H1 (cell line): Measurements from ENCODE around the gene ST8SIA4. TPM values are rescaled to one million over a fixed set of nuclear protein-coding genes. Genes with fewer than 3 reads are reported as not detected.

Experiments
- CTCF ChIA-PET: fragments of 300-600 bp; sonication (Branson Sonifier 250); formaldehyde crosslinking; loops from one replicate; lab custom pipeline; 2021; ENCODE audit not compliant: partially characterized antibody; lab: Charles Lee
- POLR2A ChIA-PET: fragments of 300-600 bp; sonication (Branson Sonifier 250); formaldehyde crosslinking; loops from one replicate; lab custom pipeline; 2021; ENCODE audit warnings: inconsistent platforms; ENCODE audit not compliant: partially characterized antibody; lab: Charles Lee
- DNase-seq, 2 experiments: peaks; one replicate each; pipeline versions ENCODE4 v3.0.0 to v3.0.0-alpha.2; 2010 to 2022; ENCODE audit warnings: low spot score in 2 of 2, low read depth in 1 of 2, mixed read lengths in 1 of 2
- FAIRE-seq: peaks from 2 replicates; lab custom pipeline; 2011; peaks lifted over from hg19 to GRCh38; lab: Jason Lieb, UNC
- H2AFZ ChIP-seq: 2 replicates; pipeline ENCODE4 v1.8.1; 2012; ENCODE audit warnings: low read length, inconsistent platforms
- H2AK5ac ChIP-seq: 2 replicates; pipeline ENCODE4 v1.6.1; 2013; ENCODE audit warnings: low read depth, low read length
- H2BK120ac ChIP-seq: replicated peaks from 2 replicates; pipeline ENCODE3; 2013; ENCODE audit warnings: low read depth, low read length, inconsistent platforms
- H2BK12ac ChIP-seq: 2 replicates; pipeline ENCODE4 v1.6.1; 2013; ENCODE audit warnings: low read depth, low read length
- H2BK15ac ChIP-seq: 2 replicates; pipeline ENCODE4 v1.6.1; 2013; ENCODE audit warnings: low read length
- H2BK20ac ChIP-seq: 2 replicates; pipeline ENCODE4 v1.6.1; 2013; ENCODE audit warnings: low read length
- H2BK5ac ChIP-seq: 2 replicates; pipeline ENCODE4 v1.6.1; 2013; ENCODE audit warnings: low read depth, low read length
- H3K14ac ChIP-seq: 2 replicates; pipeline ENCODE4 v1.6.1; 2013; ENCODE audit warnings: inconsistent platforms; ENCODE audit not compliant: insufficient read length
- H3K18ac ChIP-seq: 2 replicates; pipeline ENCODE4 v1.6.1; 2013; ENCODE audit warnings: low read length; ENCODE audit errors: extremely low read depth
- H3K23ac ChIP-seq: 2 replicates; pipeline ENCODE4 v1.6.1; 2013; ENCODE audit warnings: inconsistent platforms; ENCODE audit not compliant: insufficient read length
- H3K23me2 ChIP-seq: 2 replicates; pipeline ENCODE4 v1.6.1; 2013; ENCODE audit warnings: low read depth, low read length
- H3K27ac ChIP-seq: 2 replicates; pipeline ENCODE4 v1.6.1; 2011; ENCODE audit warnings: low read depth, low read length, inconsistent platforms
- H3K27me3 ChIP-seq, 4 experiments: replicated peaks in 1 of 4; 1 replicate in 1 of 4; 2 replicates in 3 of 4; pipeline versions ENCODE4 v1.6.1 to v1.8.1; 2011 to 2013; ENCODE audit warnings: low read length in 3 of 4, mild to moderate bottlenecking in 3 of 4, inconsistent platforms in 2 of 4, mixed read lengths in 2 of 4, moderate library complexity in 1 of 4; ENCODE audit not compliant: control insufficient read depth in 3 of 4, insufficient read depth in 3 of 4; ENCODE audit errors: extremely low read depth in 1 of 4
- H3K36me3 ChIP-seq, 4 experiments: 2 replicates each; pipeline versions ENCODE4 v1.6.1 to v1.8.1; 2011 to 2013; ENCODE audit warnings: mild to moderate bottlenecking in 4 of 4, low read length in 3 of 4, moderate library complexity in 2 of 4, control low read depth in 1 of 4, inconsistent platforms in 1 of 4; ENCODE audit not compliant: insufficient read depth in 4 of 4, control insufficient read depth in 2 of 4
- H3K4ac ChIP-seq: replicated peaks from 2 replicates; pipeline ENCODE3; 2013; ENCODE audit warnings: low read length, low read depth, mixed read lengths, inconsistent platforms; ENCODE audit not compliant: insufficient read length
- H3K4me1 ChIP-seq, 4 experiments: replicated peaks in 1 of 4; 1 replicate in 1 of 4; 2 replicates in 3 of 4; pipeline versions ENCODE4 v1.6.1 to v1.8.1; 2011 to 2013; ENCODE audit warnings: low read length in 3 of 4, inconsistent platforms in 2 of 4, mixed read lengths in 1 of 4; ENCODE audit not compliant: insufficient read depth in 4 of 4, control insufficient read depth in 3 of 4
- H3K4me2 ChIP-seq, 2 experiments: 2 replicates each; pipeline versions ENCODE4 v1.6.1 to v1.8.1; 2011 to 2013; ENCODE audit warnings: low read depth in 2 of 2, low read length in 2 of 2, control low read depth in 1 of 2, inconsistent platforms in 1 of 2, mild to moderate bottlenecking in 1 of 2; ENCODE audit not compliant: insufficient read depth in 1 of 2
- H3K4me3 ChIP-seq, 4 experiments: fragments of 200-600, 300-600 bp in 1 of 4; sonication (generic), shearing (Covaris generic), sonication (Bioruptor Twin) in 1 of 4; 2 replicates each; pipeline versions ENCODE4 v1.5.1 to v1.8.1; 2011 to 2016; ENCODE audit warnings: low read length in 4 of 4, low read depth in 3 of 4, control low read depth in 2 of 4, inconsistent platforms in 2 of 4, mild to moderate bottlenecking in 2 of 4, mixed read lengths in 1 of 4, moderate library complexity in 1 of 4; ENCODE audit not compliant: insufficient read depth in 2 of 4; ENCODE audit errors: extremely low read depth in 1 of 4
- H3K56ac ChIP-seq: replicated peaks from 2 replicates; pipeline ENCODE3; 2013; ENCODE audit warnings: low read depth, mild to moderate bottlenecking, mixed read lengths, low read length, inconsistent platforms; ENCODE audit not compliant: insufficient read length
- H3K79me1 ChIP-seq: 2 replicates; pipeline ENCODE4 v1.6.1; 2013; ENCODE audit warnings: low read depth, low read length, control low read depth
- H3K79me2 ChIP-seq, 2 experiments: 2 replicates each; pipeline versions ENCODE4 v1.6.1 to v1.8.1; 2012 to 2013; ENCODE audit warnings: low read length in 2 of 2, mild to moderate bottlenecking in 2 of 2, inconsistent platforms in 1 of 2; ENCODE audit not compliant: insufficient read depth in 2 of 2, control insufficient read depth in 1 of 2
- H3K9ac ChIP-seq, 4 experiments: replicated peaks in 1 of 4; 1 replicate in 1 of 4; 2 replicates in 3 of 4; pipeline versions ENCODE4 v1.6.1 to v1.8.1; 2011 to 2013; ENCODE audit warnings: low read depth in 3 of 4, low read length in 3 of 4, control low read depth in 2 of 4, mild to moderate bottlenecking in 2 of 4, moderate library complexity in 2 of 4, inconsistent platforms in 1 of 4; ENCODE audit errors: extremely low read depth in 1 of 4
- H3K9me3 ChIP-seq, 2 experiments: 2 replicates each; pipeline versions ENCODE4 v1.6.1 to v1.8.1; 2012 to 2013; ENCODE audit warnings: mild to moderate bottlenecking in 2 of 2, moderate library complexity in 2 of 2, control low read depth in 1 of 2, inconsistent platforms in 1 of 2, low read depth in 1 of 2, low read length in 1 of 2, mixed read lengths in 1 of 2; ENCODE audit not compliant: insufficient read depth in 2 of 2
- H4K20me1 ChIP-seq, 2 experiments: replicated peaks in 1 of 2; 2 replicates each; pipeline versions ENCODE3 to v1.8.1; 2011 to 2013; ENCODE audit warnings: inconsistent platforms in 2 of 2, low read length in 2 of 2, mild to moderate bottlenecking in 1 of 2; ENCODE audit not compliant: insufficient read depth in 2 of 2, control insufficient read depth in 1 of 2
- H4K5ac ChIP-seq: 2 replicates; pipeline ENCODE4 v1.6.1; 2013; ENCODE audit warnings: low read length, low read depth, mixed read lengths, inconsistent platforms; ENCODE audit not compliant: insufficient read length
- H4K8ac ChIP-seq: 2 replicates; pipeline ENCODE4 v1.8.0; 2013; ENCODE audit warnings: mild to moderate bottlenecking, moderate library complexity, low read length, inconsistent platforms; ENCODE audit not compliant: insufficient read depth; ENCODE audit errors: extremely low read depth
- H4K91ac ChIP-seq: replicated peaks from 2 replicates; pipeline ENCODE3; 2013; ENCODE audit warnings: low read length, mixed read lengths, inconsistent platforms; ENCODE audit not compliant: insufficient read length
- ASH2L ChIP-seq: fragments of 200-600, 300-600 bp; sonication (generic); IDR thresholded peaks from one replicate; pipeline ENCODE4 v1.7.1; 2017; ENCODE audit warnings: low read length
- HDAC6 ChIP-seq: IDR thresholded peaks from one replicate; pipeline ENCODE4 v1.7.1; 2012; ENCODE audit warnings: low read depth, mild to moderate bottlenecking, inconsistent platforms, low read length, moderate library complexity
- SAP30 ChIP-seq: fragments of 300-600 bp; sonication (generic); IDR thresholded peaks from 2 replicates; pipeline ENCODE4 v1.7.1; 2012; ENCODE audit warnings: low read length, moderate library complexity, mild to moderate bottlenecking, inconsistent platforms; ENCODE audit not compliant: insufficient read depth, insufficient replicate concordance
- SUZ12 ChIP-seq: fragments of 200-600 bp; sonication (generic); IDR thresholded peaks from 2 replicates; pipeline ENCODE4 v1.6.1; 2012; ENCODE audit warnings: mild to moderate bottlenecking, inconsistent platforms, low read length, moderate library complexity, mixed read lengths
- WGBS, 2 experiments: shearing (Covaris generic) in 1 of 2; methylation state at CpG; one replicate each; pipeline versions ENCODE4 v1.1.6 to v1.1.7; 2013 to 2015; ENCODE audit warnings: low lambda C conversion rate in 2 of 2, mixed read lengths in 2 of 2, inconsistent platforms in 1 of 2, low coverage in 1 of 2, missing lambda C conversion rate in 1 of 2; ENCODE audit not compliant: insufficient replicate concordance in 2 of 2, insufficient coverage in 1 of 2, insufficient read length in 1 of 2; ENCODE audit errors: extremely low coverage in 1 of 2, missing lambda C conversion rate in 1 of 2; 5-methylcytosine and 5-hydroxymethylcytosine counted together
- polyA plus RNA-seq, 7 experiments: library from polyadenylated mRNA; depleted of rRNA in 3 of 7; stranded (reverse) in 5 of 7; unstranded in 2 of 7; fragments of >200 nt in 5 of 7; fragments of 200-250 nt in 2 of 7; gene quantifications; 1 replicate in 5 of 7; 2 replicates in 1 of 7; 4 replicates in 1 of 7; pipeline versions ENCODE4 v1.2.1 to v1.2.3, GENCODE V29; 2011 to 2013; ENCODE audit warnings: missing spikeins in 2 of 7, mixed read lengths in 2 of 7
- total RNA-seq: library from RNA; stranded (reverse); fragmentation: NEBNext Ultra II Directional; extraction: Animal tissue kit (Norgen Biotek cat#: 25700); gene quantifications from 2 replicates; pipeline ENCODE4 v1.2.1, GENCODE V29; 2021

Gene ST8SIA4
- total and polyA plus RNA-seq, 2 of the 8 experiments (the other 6 are each of a cell fraction or from before 2014, with no cell fraction given): 0.08 to 0.50 TPM

DNA sequence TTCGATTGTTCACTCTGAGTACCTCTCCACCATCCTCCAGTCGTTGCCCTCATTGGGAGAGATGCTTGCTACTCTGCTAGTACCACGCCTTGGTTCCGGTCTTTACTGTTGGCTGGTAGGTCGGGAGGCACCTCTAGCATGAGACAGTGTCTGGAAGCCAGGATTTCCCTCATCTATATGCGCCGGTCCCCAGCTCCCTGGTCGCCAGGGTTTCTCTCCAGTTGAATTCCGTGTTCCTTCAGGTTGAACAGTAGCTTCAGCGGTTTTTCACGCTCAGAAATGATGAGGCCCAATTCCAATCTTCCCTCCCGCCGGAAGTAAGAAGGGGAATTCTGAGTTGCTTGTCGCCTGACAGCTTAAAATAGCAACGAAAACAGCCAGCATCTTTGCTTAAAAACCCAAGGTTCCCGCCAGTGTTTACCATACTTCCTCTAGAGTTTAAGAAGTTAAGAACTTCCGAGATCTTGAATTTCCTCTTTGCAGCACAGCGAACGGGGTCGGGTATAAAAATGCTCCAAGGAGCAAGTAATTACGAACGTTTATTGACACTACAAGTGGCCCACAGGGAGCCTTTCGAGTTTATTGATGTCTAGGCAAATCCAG, 1.3 kb upstream of the ST8SIA4 start:
- H2BK5ac ChIP-seq: no peak overlapping the region
- H3K14ac ChIP-seq: no peak overlapping the region
- DNase-seq: no peak
- no peak overlapping the region for H2BK12ac ChIP-seq
- H3K36me3 ChIP-seq: no peaks in the 10 kb centered on the region
- peaks cover 20 to 50% (median 42%) of the 10 kb centered on the region in 4 experiments for H3K27me3 ChIP-seq
- TF ChIP-seq SUZ12 (no peak), HDAC6 (no peak), SAP30 (no peak), ASH2L (no peak)
- no peaks in the 10 kb centered on the region for H4K20me1 ChIP-seq
- 64% methylated on average over 23 of the region's 23 CpGs; no CpG with 5 or more reads in 1 of the 2 experiments for WGBS, 2 experiments
- H3K18ac ChIP-seq: no peak overlapping the region
- no peak overlapping the region for H2BK15ac ChIP-seq
- no peak overlapping the region for H4K5ac ChIP-seq
- H4K8ac ChIP-seq: no peak overlapping the region
- no peaks in the 10 kb centered on the region for H3K79me2 ChIP-seq
- no peak overlapping the region for H3K9ac ChIP-seq
- no peak overlapping the region for H4K91ac ChIP-seq
- CTCF ChIA-PET: interaction anchor here (1.4 kb wide), 1 partner anchor 206 kb away, joined by 3 read pairs; no protein-coding TSS in a partner anchor
- H2BK20ac ChIP-seq: no peak overlapping the region
- H3K9me3 ChIP-seq: no peaks in the 10 kb centered on the region
- peaks cover 20% of the 10 kb centered on the region for H3K23me2 ChIP-seq
- no peak overlapping the region for H3K23ac ChIP-seq
- peaks cover 0 to 16% (median 4%) of the 10 kb centered on the region in 4 experiments; a peak in 5 of 7 replicates for H3K4me1 ChIP-seq
- H2BK120ac ChIP-seq: no peak overlapping the region
- no peak overlapping the region for H2AK5ac ChIP-seq
- H3K4ac ChIP-seq: no peak overlapping the region
- H2AFZ ChIP-seq: no peak overlapping the region
- H3K79me1 ChIP-seq: no peaks in the 10 kb centered on the region
- POLR2A ChIA-PET: no interaction called here
- FAIRE-seq: no peak
- H3K4me3 ChIP-seq: peak overlapping the region in 1 of 4 experiments; percentile 73; a peak in 2 of 8 replicates
- no peak overlapping the region for H3K27ac ChIP-seq
- peak overlapping the region; percentile 83 to 94 for H3K4me2 ChIP-seq
- no peak overlapping the region for H3K56ac ChIP-seq
